Bone marrow (tissue), 2 donors: Measurements from ENCODE around the gene BRIP1.
"Not testable (repeated sequence)": the region's sequence is repeated elsewhere in the genome, so short reads cannot be mapped to it uniquely, and the experiment has no call there.

ENCODE experiments used
- DNase-seq, 2 donors: peaks; one replicate each; lab custom pipeline; 2025; lab: John Stamatoyannopoulos, UW

BRIP1 gene

DNA sequence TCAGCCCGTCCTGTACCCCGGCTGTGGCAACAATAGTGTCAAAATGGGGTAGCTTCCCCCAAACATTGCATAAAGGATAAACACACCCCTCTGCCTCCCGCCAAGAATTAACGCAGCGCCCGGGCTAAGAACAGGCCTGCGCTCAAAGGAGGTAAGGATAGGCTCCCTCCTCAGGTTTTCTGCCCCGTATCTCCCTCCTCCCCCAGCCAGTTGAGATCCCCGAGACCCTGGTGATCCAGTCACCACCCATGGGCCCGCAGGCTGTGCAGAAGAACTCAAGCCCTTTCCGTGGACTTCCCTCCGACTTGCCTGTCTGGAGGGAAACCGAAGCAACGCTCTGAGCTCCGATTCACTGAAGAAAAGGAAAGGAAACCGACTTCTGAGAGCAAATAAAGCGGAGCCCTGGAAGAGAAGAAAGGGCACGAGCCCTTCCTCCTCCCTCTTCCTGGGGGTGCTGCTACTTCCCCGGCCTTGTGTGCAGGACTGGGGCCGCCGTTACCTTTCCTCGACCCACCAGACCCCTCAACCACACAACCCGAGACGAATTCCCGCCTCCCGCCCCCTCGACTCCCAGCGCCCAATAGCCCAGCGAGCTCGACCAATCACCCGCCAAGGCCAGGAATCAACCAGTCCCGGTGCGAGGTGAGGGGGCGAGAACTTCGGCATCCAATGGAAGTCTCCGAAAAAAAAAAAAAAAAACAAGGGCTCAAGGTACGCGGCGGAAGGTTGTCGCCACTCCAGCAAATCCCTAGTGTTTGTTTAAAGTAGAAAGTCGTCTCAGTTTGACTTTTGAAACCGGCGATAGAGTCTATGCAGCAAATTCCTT is at the start of gene BRIP1:
Gene BRIP1, minus strand, starts transcription at position 554 of the 826 bp plus-strand sequence. CDS start 1,989 bp downstream, outside the sequence.
- peak; percentile 60 to 93 for DNase-seq

DNA sequence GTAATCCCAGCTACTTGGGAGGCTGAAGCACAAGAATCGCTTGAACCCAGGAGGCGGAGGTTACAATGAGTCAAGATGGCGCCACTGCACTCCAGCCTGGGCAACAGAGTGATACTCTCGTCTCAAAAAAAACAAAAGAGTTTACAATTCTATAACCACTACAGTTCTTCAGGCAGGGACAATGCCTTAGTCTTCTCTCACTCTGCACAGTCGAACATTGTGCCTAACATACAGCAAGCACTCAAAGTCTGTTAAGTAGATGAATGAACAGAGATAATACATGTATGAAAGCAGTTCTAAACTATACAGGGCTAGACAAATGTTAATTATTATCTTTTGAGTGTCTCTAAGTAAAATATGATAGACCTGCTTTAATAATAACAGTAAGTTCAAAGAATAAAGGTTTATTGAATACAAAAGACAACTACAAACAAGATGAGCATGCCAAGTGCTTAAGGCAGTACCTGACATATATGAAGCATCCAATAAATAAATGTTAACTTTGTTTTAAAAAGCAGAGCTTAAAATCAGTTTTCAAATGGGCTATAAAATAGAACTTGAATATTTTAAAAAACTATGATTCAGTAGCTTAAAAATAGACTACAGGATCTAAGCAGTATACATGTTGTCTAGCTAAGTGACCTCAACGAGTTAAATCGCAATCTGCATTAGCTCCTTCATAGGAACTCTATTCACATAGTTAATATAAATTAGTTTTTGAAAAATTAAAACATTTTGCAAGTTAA is 45.1 kb upstream of the BRIP1 start:
- DNase-seq = no peak

DNA sequence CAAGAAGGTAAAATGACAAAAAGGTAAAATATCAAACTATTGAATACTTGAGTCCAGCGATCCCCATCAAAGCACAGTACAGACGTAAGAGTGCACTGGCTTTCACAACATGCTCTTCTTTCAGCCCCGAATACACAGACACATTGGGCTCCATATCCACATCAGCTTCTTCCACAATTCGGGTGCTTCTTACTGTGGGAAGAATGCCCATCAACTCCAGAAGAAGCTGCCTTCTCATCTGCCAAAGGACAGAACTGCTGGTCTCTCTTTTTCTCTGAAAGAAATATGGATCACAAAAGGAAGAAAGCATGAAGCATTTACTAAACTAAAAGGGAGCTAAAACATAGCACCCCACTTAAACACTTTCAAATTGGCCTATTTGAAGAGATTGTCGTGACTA is 44.0 kb upstream of the BRIP1 start:
- DNase-seq = no peak

DNA sequence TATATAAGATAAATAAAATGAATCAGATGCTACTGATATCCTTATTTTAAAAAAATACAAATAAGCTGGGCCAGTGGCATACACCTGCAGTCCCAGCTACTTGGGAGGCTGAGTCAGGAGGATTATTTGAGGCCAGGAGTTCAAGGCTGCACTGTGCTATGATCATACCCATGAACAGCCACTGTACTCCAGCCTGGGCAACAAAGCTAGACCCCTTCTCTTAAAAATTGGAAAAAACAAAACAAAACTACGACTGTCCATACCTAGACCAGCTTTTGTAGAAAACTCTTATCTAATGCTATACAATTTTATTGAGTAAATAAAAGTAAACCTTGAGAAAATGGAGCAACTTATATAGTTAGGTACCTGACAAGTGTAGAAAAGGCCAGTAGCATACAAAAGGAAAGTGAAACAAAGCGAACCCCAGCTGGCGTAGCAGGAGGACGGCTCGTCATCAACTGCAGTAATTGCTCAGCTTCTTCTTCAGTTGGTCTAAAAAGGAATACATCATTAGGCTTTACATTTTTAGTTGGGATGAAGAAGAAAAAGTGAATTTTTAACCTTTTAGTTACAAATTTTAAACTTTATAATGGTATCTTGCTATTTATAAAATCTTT is 40.9 kb upstream of the BRIP1 start:
- peak in 1 of 2 donors; percentile 68 for DNase-seq

DNA sequence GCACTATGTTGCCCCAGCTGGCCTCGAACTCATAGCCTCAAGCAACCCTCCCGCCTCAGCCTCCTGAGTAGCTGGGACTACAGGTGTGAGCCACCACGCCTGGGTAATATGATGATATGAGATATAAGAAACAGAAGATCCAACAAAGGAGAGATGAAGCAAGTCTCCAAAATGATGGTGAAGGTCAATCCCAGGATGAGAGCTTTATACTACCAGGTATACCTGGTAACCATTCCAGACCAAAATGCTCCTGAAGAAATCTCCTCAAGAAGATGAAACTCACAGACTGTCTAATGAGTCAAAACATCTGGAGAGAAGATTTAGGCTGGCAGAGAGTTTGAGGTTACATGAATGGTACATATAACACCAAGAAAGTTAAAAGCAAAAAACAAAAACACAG is 39.9 kb upstream of the BRIP1 start:
- no peak for DNase-seq

DNA sequence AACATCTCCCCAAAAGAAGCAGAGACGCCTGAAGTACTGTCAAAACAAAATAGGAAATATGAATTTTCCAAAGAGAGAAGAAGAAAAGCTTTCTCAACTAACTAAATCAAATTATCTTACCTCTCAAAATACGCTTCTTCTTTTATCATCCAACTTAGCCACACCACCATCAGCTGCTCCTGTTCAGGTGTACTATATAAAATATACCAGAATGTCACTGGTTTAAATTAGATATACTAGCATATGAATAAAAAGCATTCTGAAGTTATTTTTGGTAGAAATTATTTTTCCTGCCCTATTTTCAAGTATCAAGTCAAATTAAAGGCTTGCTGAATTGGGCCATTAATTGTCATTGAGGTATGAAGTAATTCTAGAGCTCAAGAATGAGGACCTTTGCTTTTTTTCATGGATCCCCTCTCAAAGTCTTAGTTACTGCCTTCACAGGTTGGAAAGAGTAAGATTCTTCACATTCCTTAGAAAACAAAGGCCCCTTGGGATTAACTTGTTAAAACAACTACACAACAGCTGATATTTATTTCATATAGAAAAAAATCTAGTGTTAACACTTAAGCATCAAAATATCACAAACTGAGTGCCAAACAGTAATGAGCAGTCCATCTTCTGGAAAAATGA is 34.3 kb upstream of the BRIP1 start:
- DNase-seq = no peak

DNA sequence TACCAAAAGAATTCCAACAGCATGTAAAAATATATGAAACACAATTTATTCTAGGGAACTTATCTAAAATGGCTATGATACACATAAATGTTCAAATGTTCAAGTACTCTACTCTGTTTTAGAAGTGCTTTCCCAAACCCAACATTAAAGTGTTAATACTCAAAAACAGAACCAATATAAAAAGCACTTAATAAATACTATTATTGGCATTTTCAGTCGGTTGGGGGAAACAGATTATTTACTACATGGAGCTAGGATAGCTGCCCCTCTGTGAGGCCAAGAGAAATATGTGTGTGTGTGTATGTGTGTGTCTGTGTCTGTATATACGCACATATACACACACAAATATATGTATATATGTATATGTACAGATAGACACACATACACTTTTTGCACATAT is 32.1 kb upstream of the BRIP1 start:
- DNase-seq = no peak

DNA sequence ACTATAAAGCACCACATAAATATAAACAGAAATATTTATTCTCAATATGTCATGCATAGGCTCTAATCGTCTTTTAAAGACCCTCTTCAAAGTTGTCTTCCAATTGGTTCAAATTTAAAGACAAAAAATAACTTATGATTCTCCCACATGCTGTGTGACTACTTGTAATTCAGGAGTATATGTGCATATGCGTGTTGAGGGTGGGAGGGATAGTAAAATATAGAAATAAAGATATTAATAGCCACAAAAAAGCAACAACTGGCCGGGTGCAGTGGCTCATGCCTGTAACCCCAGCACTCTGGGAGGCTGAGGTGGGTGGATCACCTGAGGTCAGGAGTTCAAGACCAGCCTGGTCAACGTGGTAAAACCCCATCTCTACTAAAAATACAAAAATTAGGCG is 31.0 kb upstream of the BRIP1 start:
- DNase-seq = not testable (repeated sequence)

DNA sequence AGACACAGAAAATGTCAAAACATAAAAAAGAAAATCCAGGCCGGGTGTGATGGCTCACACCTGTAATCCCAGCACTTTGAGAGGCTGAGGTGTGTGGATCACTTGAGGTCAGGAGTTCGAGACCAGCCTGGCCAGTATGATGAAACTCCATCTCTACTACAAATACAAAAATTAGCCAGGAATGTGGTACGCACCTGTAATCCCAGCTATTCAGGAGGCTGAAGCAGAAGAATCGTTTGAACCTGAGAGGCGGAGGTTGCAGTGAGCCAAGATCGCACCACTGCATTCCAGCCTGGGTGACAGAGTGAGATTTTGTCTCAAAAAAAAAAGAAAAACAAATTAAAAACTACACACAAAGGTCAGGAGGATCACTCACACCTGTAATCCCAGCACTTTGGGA is 24.4 kb upstream of the BRIP1 start:
- DNase-seq = not testable (repeated sequence)

DNA sequence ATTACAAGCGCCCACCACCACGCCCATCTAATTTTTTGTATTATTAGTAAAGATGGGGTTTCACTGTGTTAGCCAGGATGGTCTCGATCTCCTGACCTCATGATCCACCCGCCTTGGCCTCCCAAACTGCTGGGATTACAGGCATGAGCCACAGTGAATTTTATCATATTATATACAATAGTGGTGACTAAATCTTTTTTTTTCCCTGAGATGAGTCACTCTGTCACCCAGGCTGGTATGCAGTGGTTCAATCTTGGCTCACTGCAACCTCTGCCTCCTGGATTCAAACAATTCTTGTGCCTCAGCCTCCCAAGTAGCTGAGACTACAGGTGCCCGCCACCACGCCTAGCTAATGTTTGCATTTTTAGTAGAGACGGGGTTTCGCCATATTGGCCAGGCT is 22.5 kb upstream of the BRIP1 start:
- DNase-seq = not testable (repeated sequence)

DNA sequence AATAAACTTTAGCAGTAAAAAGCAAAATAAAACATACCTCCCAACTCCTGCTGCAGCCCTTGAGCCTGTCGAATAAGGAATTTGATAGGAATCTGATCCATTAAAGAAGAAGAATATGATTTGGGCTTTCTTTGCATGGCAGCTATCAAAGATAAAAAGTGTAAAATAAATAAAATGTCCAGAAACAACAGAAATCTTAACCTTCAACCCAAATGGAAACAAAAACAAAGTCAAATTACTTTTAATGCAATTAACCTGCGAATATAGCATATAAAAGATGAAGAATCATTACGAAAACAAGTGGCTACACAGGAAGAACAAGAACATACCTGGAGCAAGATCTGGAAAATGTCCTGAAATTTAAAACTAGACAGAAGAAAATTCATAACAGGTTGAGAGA is 21.5 kb upstream of the BRIP1 start:
- DNase-seq = no peak

DNA sequence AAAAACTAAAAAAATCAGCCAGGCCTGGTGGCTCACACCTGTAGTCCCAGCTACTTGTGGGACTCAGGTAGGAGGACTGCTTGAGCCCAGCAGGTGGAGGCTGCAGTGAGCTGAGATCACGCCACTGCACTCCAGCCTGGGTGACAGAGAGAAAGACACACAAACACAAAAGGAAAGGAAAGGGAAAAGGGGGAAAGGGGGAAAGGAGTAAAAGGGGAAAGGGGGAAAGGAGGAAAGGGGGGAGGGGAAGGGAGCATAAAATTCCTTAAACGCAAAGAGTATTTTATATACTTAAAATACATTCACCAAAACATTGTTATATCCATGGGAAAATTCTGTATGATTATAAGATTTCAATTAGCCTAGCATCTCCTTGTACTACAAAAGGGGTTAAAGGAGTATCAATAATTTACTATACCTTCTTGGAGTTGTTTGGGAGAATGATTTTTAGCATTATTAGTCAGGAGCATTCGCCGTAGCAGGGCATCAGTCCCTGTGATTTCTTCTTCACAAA is 17.3 kb upstream of the BRIP1 start:
- DNase-seq = no peak

DNA sequence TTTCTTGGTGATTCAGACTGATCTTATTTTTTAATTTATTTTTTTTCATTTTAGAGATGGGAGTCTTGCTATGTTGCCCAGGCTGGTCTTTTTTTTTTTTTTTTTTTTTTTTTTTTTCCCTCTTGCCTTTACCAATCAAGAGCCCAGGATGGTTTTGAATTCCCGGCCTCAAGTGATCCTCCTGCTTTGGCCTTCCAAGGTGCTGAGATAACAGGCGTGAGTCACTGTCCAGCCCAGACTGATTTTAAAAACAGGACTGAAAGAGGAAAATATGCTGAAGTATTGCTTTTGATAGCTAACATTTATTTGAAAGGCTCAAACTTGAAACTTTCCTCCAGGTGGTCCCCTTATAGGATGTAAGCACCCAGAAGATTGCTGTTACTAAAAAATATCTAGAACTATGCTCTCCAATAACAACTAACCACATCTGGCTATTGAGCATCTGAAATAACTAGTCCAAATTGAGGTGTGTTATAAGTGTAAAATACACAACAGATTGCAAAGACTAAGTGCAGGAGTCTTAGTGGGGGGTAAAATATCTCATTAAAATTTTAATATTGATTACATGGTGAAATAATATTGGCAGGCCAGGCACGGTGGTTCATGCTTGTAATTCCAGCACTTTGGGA is 15.8 kb upstream of the BRIP1 start:
- DNase-seq = no peak

DNA sequence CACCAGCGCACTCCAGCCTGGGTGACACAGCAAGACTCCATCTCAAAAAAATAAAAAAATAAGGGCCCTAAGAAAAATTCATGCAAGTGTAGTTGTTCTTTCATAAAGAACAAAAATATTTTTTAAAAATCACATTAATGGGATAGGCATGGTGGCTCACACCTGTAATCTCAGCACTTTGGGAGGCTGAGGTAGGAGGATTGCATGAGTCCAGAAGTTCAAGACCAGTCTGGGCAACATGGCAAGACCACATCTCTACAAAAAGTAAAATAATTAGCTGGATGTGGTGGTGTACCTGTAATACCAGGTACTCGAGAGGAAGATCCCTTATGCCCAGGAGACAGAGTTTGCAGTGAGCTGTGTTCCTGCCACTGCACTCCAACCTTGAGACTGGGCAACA is 15.2 kb upstream of the BRIP1 start:
- no peak for DNase-seq

DNA sequence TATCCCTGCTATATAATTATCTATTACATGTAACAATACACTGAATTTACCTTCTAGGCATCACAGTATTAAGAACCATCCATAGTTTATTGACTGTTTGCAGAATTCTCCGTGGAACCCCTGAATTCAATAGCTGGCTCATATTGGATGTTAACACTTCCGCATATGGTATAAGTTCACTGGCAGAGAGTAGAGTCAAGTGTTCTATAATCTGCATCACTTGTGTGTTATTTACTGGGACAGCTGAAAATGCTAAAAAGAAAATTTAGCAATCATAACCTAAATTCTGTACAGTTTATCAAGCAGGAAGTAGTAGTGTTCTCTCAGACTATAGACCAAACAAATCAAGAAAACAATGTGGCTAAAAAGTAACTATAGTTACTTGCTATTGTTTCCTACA is 14.5 kb upstream of the BRIP1 start:
- no peak for DNase-seq

DNA sequence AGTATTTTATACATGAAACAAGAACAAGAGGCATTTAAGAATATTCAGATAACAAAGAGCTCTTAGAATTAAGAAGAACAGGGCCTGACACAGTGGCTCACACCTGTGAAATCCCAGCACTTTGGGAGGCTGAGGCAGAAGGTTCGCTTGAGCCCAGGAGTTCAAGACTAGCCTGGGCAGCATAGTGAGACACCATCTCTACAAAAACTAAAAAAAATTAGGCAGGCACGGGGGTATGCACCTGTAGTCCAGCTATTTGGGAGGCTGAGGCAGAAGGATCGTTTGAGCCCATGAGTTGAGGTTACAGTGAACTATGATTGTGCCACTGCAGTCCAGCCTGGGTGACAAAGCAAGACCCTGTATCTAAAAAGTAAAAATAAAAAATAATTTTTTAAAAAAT is 12.5 kb upstream of the BRIP1 start:
- no peak for DNase-seq

DNA sequence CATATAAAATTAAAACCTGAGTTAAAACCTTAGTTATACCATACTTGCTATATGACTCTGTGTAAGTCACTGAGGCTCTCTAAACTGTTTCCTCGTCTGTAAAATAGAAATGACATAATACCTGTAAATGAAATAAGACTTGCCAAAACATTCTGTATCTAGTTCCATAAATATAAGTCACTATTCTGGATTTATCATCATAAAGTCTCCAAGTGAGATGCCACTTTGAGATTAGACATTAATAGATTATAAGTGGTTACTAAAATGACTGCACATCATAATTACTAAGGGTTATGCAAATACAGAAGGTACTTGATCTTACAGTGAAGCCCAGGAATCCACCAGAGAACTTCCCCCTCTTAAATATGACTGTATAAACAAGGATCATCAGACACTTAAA is 12.0 kb upstream of the BRIP1 start:
- DNase-seq = no peak

DNA sequence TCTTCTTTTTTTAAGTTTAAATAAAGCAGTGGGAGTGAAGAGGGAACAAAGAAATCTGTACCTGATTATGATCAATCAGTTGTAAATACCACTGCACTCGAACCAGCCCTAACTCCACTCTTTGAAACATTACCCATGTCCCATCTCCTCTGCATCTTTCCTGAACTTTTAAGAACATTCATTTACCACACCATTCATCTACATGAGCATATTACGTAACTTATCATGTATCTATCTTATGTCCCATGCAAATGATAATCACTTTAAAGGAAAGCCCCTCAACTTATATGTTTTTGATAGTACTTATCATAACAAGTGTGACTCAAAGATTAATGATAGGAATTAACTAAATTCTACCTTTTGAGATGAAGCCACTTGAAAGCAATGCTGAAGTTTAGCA is 10.7 kb upstream of the BRIP1 start:
- DNase-seq = no peak

DNA sequence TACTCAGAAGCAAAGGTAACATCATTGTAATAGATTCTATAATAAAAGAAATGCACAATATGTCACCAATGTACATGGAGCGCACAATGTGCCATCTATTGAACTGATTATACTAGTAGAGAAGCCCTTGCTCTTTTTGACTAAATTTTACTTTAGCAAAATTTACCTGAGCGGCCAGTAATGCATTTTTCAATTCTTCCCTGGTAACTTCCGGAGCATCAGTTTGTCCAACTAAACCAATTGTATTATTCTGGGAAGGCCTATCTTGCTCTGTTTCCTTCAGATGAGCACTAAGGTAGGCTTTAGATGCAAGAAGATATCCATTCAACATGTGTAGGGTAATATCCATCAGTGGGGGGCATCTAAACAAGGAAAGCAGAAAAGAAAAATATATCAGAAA is 8.8 kb upstream of the BRIP1 start:
- DNase-seq = no peak

DNA sequence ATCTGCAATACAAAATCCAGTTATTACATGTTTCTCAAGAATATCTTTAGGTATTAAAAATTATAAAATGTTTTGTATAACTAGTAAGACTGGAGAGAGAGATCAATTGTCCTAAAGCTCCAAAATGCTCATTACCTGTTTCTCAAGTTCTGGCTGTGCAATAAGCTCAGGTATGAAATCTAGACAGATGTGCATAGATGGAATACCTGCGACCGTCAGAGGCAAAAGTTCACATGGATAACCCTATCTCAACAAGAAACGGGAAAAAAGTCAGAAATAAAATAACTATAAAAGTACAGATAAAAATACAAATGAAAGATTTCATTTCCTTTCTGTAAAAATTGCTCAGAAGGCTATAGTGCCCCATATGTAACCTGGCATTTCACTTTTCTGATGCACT is 5.8 kb upstream of the BRIP1 start:
- DNase-seq = no peak

DNA sequence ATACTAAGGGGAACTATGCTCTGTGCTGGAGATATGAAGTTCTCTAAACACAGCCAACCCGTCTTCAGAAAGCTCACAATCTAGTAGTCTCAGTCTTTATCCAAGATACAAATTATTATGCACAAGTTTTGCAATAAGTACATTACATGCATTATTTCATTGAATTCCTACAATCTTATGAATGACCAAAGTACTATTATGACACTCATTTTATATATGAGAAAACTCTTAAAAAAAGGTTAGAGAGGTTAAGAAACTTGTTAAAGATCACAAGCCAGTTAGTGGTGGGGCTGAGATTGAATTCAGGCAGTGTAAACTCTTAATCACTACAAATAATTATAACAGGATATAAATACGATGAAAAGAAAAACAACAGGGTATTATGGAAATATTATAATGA is 4.7 kb upstream of the BRIP1 start:
- no peak for DNase-seq

DNA sequence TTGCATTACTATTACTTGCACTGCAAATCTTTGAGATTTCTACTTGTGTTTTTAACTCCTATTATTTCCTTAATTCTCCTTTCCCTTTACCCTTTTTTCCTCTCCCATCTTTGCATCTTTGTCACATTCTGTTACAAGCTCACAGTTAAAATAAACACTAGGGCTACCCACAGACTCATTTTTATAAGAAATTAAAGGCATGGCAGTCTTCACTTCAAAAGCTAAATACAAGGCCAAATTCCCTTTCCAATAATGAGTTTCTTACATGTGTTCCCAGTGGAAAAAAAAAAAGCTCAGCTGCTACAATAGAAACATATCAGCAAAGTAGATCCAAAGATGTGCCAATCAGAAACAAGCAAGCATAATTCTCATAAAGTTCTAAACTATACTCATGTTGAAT is 3.7 kb upstream of the BRIP1 start:
- DNase-seq = no peak
